Measurements from ENCODE around the gene CHRD.

Gene CHRD

GRCh38 chr3:184355261-184356040, 24.4 kb upstream of the CHRD start:
- H3K4me2 ChIP-seq (ENCODE audit: insufficient read depth, low read length) = no peak overlapping the region
- no peak overlapping the region for H2AFZ ChIP-seq (ENCODE audit: low read depth, low read length)
- H3K4me3 ChIP-seq (ENCODE audit: low read depth in 1 of 2, low read length in 2 of 2) = no peak overlapping the region
- no peaks in the 10 kb centered on the region for H3K27me3 ChIP-seq (ENCODE audit: insufficient read depth, low read length, poor library complexity)
- no peak for DNase-seq
- H3K27ac ChIP-seq (ENCODE audit: low read length) = no peak overlapping the region
- no peak overlapping the region for H3K9ac ChIP-seq (ENCODE audit: low read depth, low read length)
- peaks cover 6% of the 10 kb centered on the region for H3K4me1 ChIP-seq (ENCODE audit: insufficient read depth, low read length)
- no peaks in the 10 kb centered on the region for H3K9me3 ChIP-seq (ENCODE audit: insufficient read depth, low read length, severe bottlenecking)
- H4K20me1 ChIP-seq (ENCODE audit: insufficient read depth, low read length) = peaks cover 21% of the 10 kb centered on the region
- TF ChIP-seq EZH2 (IDR thresholded peaks at IDR 0.05; ENCODE audit: borderline replicate concordance, low read depth, low read length, severe bottlenecking) (no peak), CTCF (IDR thresholded peaks at IDR 0.05; ENCODE audit: borderline replicate concordance, extremely low read depth, low read length, poor library complexity, severe bottlenecking) (no peak)
- ATAC-seq (ENCODE audit: insufficient read depth, low read depth) = no peak
- peaks cover 14% of the 10 kb centered on the region for H3K36me3 ChIP-seq (ENCODE audit: insufficient read depth, low read length)
- no peaks in the 10 kb centered on the region for H3K79me2 ChIP-seq (ENCODE audit: insufficient read depth, low read length)

GRCh38 chr3:184357248-184358123, 22.4 kb upstream of the CHRD start:
- TF ChIP-seq EZH2 (IDR thresholded peaks at IDR 0.05; ENCODE audit: borderline replicate concordance, low read depth, low read length, severe bottlenecking) (no peak), CTCF (IDR thresholded peaks at IDR 0.05; ENCODE audit: borderline replicate concordance, extremely low read depth, low read length, poor library complexity, severe bottlenecking) (no peak)
- ATAC-seq (ENCODE audit: insufficient read depth, low read depth) = no peak
- H3K27me3 ChIP-seq (ENCODE audit: insufficient read depth, low read length, poor library complexity) = no peaks in the 10 kb centered on the region
- peaks cover 15% of the 10 kb centered on the region for H3K4me1 ChIP-seq (ENCODE audit: insufficient read depth, low read length)
- H4K20me1 ChIP-seq (ENCODE audit: insufficient read depth, low read length) = peaks cover 29% of the 10 kb centered on the region
- no peak for DNase-seq
- H3K4me2 ChIP-seq (ENCODE audit: insufficient read depth, low read length) = no peak overlapping the region
- H3K27ac ChIP-seq (ENCODE audit: low read length) = no peak overlapping the region
- no peak overlapping the region for H2AFZ ChIP-seq (ENCODE audit: low read depth, low read length)
- no peak overlapping the region for H3K9ac ChIP-seq (ENCODE audit: low read depth, low read length)
- no peak overlapping the region for H3K4me3 ChIP-seq (ENCODE audit: low read depth in 1 of 2, low read length in 2 of 2)
- no peaks in the 10 kb centered on the region for H3K9me3 ChIP-seq (ENCODE audit: insufficient read depth, low read length, severe bottlenecking)
- H3K79me2 ChIP-seq (ENCODE audit: insufficient read depth, low read length) = peaks cover 13% of the 10 kb centered on the region
- peaks cover 14% of the 10 kb centered on the region for H3K36me3 ChIP-seq (ENCODE audit: insufficient read depth, low read length)

GRCh38 chr3:184358124-184358767, 21.6 kb upstream of the CHRD start:
- no peak overlapping the region for H3K9ac ChIP-seq (ENCODE audit: low read depth, low read length)

More at GRCh38 chr3:184358124-184358767, 21.6 kb upstream of the CHRD start:
- Histone ChIP-seq H2AFZ (ENCODE audit: low read depth, low read length) (no peak overlapping the region), H3K4me3 (ENCODE audit: low read depth in 1 of 2, low read length in 2 of 2) (no peak overlapping the region), H3K79me2 (ENCODE audit: insufficient read depth, low read length) (peaks cover 18% of the 10 kb centered on the region), H3K4me2 (ENCODE audit: insufficient read depth, low read length) (no peak overlapping the region), H3K27ac (ENCODE audit: low read length) (no peak overlapping the region), H3K27me3 (ENCODE audit: insufficient read depth, low read length, poor library complexity) (no peaks in the 10 kb centered on the region), H4K20me1 (ENCODE audit: insufficient read depth, low read length) (peaks cover 29% of the 10 kb centered on the region), H3K36me3 (ENCODE audit: insufficient read depth, low read length) (peaks cover 14% of the 10 kb centered on the region), H3K9me3 (ENCODE audit: insufficient read depth, low read length, severe bottlenecking) (no peaks in the 10 kb centered on the region), H3K4me1 (ENCODE audit: insufficient read depth, low read length) (peaks cover 15% of the 10 kb centered on the region)
- no peak for TF ChIP-seq CTCF (IDR thresholded peaks at IDR 0.05; ENCODE audit: borderline replicate concordance, extremely low read depth, low read length, poor library complexity, severe bottlenecking)
- DNase-seq (no peak), ATAC-seq (ENCODE audit: insufficient read depth, low read depth) (no peak)
